ENCODE results near the gene NANP. TPM values are rescaled to one million over a fixed set of nuclear protein-coding genes. Genes with fewer than 3 reads are reported as not detected.

NANP gene
- total and polyA plus RNA-seq, 4 donors, result 2.4 to 7.3 (median 4.4) TPM

GRCh38 chr20:25571817-25572216, 52.0 kb downstream of the NANP start:
- Histone ChIP-seq H3K4me1 (ENCODE audit: control insufficient read depth in 5 of 5, insufficient read depth in 5 of 5, low read length in 5 of 5) (peaks cover 0 to 6% (median 0%) of the 10 kb centered on the region in 5 donors), H3K36me3 (ENCODE audit: control insufficient read depth in 4 of 4, insufficient read depth in 4 of 4, low read length in 4 of 4) (peaks cover 0 to 4% (median 1%) of the 10 kb centered on the region in 4 donors), H3K4me3 (no peak overlapping the region), H3K27ac (ENCODE audit: low read depth in 1 of 2, low read length in 1 of 2) (no peak overlapping the region), H3K27me3 (ENCODE audit: control insufficient read depth in 3 of 3, insufficient read depth in 3 of 3, low read length in 2 of 3) (no peaks in the 10 kb centered on the region), H3K9ac (ENCODE audit: insufficient read depth in 1 of 2, low read length in 2 of 2) (no peak overlapping the region), H3K9me3 (ENCODE audit: control insufficient read depth in 4 of 4, insufficient read depth in 3 of 4, low read length in 3 of 4) (no peaks in the 10 kb centered on the region)
- 72 to 80% methylated on average over 2 of the region's 2 CpGs for WGBS, 2 donors
- no peak for TF ChIP-seq CTCF (IDR thresholded peaks at IDR 0.05; ENCODE audit: control extremely low read depth, extremely low read depth)
- DNase-seq (no peak), ATAC-seq (ENCODE audit: insufficient read depth, low FRiP score) (no peak)

GRCh38 chr20:25571240-25571639, 52.6 kb downstream of the NANP start:
- Histone ChIP-seq H3K9me3 (ENCODE audit: control insufficient read depth in 4 of 4, insufficient read depth in 3 of 4, low read length in 3 of 4) (no peaks in the 10 kb centered on the region), H3K27ac (ENCODE audit: low read depth in 1 of 2, low read length in 1 of 2) (no peak overlapping the region), H3K9ac (ENCODE audit: insufficient read depth in 1 of 2, low read length in 2 of 2) (no peak overlapping the region), H3K27me3 (ENCODE audit: control insufficient read depth in 3 of 3, insufficient read depth in 3 of 3, low read length in 2 of 3) (no peaks in the 10 kb centered on the region), H3K36me3 (ENCODE audit: control insufficient read depth in 4 of 4, insufficient read depth in 4 of 4, low read length in 4 of 4) (peaks cover 0 to 4% (median 1%) of the 10 kb centered on the region in 4 donors), H3K4me3 (no peak overlapping the region), H3K4me1 (ENCODE audit: control insufficient read depth in 5 of 5, insufficient read depth in 5 of 5, low read length in 5 of 5) (peaks cover 0 to 4% (median 0%) of the 10 kb centered on the region in 5 donors)
- no peak for TF ChIP-seq CTCF (IDR thresholded peaks at IDR 0.05; ENCODE audit: control extremely low read depth, extremely low read depth)
- WGBS, 2 donors, result 40 to 53% methylated on average over 2 of the region's 2 CpGs
- ATAC-seq (ENCODE audit: insufficient read depth, low FRiP score), result no peak
- no peak for DNase-seq

GRCh38 chr20:25570148-25570530, 53.7 kb downstream of the NANP start:
- H3K4me1 ChIP-seq (ENCODE audit: control insufficient read depth in 5 of 5, insufficient read depth in 5 of 5, low read length in 5 of 5), result peaks cover 0 to 4% (median 0%) of the 10 kb centered on the region in 5 donors
- WGBS, 2 donors, result 90 to 93% methylated on average over 7 of the region's 7 CpGs
- H3K27ac ChIP-seq (ENCODE audit: low read depth in 1 of 2, low read length in 1 of 2), result no peak overlapping the region
- ATAC-seq (ENCODE audit: insufficient read depth, low FRiP score), result no peak
- no peak for TF ChIP-seq CTCF (IDR thresholded peaks at IDR 0.05; ENCODE audit: control extremely low read depth, extremely low read depth)
- H3K9me3 ChIP-seq (ENCODE audit: control insufficient read depth in 4 of 4, insufficient read depth in 3 of 4, low read length in 3 of 4), result no peaks in the 10 kb centered on the region
- no peak overlapping the region for H3K4me3 ChIP-seq
- DNase-seq, result no peak
- H3K27me3 ChIP-seq (ENCODE audit: control insufficient read depth in 3 of 3, insufficient read depth in 3 of 3, low read length in 2 of 3), result no peaks in the 10 kb centered on the region
- peaks cover 0 to 4% (median 1%) of the 10 kb centered on the region in 4 donors for H3K36me3 ChIP-seq (ENCODE audit: control insufficient read depth in 4 of 4, insufficient read depth in 4 of 4, low read length in 4 of 4)
- no peak overlapping the region for H3K9ac ChIP-seq (ENCODE audit: insufficient read depth in 1 of 2, low read length in 2 of 2)

GRCh38 chr20:25567286-25567685, 56.5 kb downstream of the NANP start:
- no peak for TF ChIP-seq CTCF (IDR thresholded peaks at IDR 0.05; ENCODE audit: control extremely low read depth, extremely low read depth)
- no peak for DNase-seq
- no peak for ATAC-seq (ENCODE audit: insufficient read depth, low FRiP score)
- H3K27ac ChIP-seq (ENCODE audit: low read depth in 1 of 2, low read length in 1 of 2), result no peak overlapping the region
- peaks cover 0 to 3% (median 1%) of the 10 kb centered on the region in 4 donors for H3K9me3 ChIP-seq (ENCODE audit: control insufficient read depth in 4 of 4, insufficient read depth in 3 of 4, low read length in 3 of 4)
- no peak overlapping the region for H3K9ac ChIP-seq (ENCODE audit: insufficient read depth in 1 of 2, low read length in 2 of 2)
- H3K27me3 ChIP-seq (ENCODE audit: control insufficient read depth in 3 of 3, insufficient read depth in 3 of 3, low read length in 2 of 3), result no peaks in the 10 kb centered on the region
- peaks cover 0 to 8% (median under 1%) of the 10 kb centered on the region in 4 donors for H3K36me3 ChIP-seq (ENCODE audit: control insufficient read depth in 4 of 4, insufficient read depth in 4 of 4, low read length in 4 of 4)
- H3K4me3 ChIP-seq, result no peak overlapping the region
- H3K4me1 ChIP-seq (ENCODE audit: control insufficient read depth in 5 of 5, insufficient read depth in 5 of 5, low read length in 5 of 5), result peaks cover 0 to 4% (median 0%) of the 10 kb centered on the region in 5 donors
- WGBS, 2 donors, result 77 to 80% methylated on average over 2 of the region's 2 CpGs
